HepG2 (cell line): Measurements from ENCODE around the gene JHY. TPM values are rescaled to one million over a fixed set of nuclear protein-coding genes. Genes with fewer than 3 reads are reported as not detected.

ENCODE experiments used
- ATAC-seq: fragments of 200-7000 bp; cut with Tn5 transposase; 3 replicates; pipeline ENCODE4 v1.9.1; 2020; ENCODE audit warnings: mild to moderate bottlenecking, moderate library complexity
- BruUV-seq: library from RNA; stranded (reverse); fragments of 400-500 nt; replicated peaks from 2 replicates; lab custom pipeline; 2021; lab: Mats Ljungman, UMichigan
- CTCF ChIA-PET: fragments of 300-600 bp; formaldehyde crosslinking; extraction: SDS; loops from one replicate; lab custom pipeline; 2021; ENCODE audit warnings: low total read pairs, inconsistent platforms, low intra/inter-chr PET ratio; lab: Yijun Ruan, JAX
- POLR2A ChIA-PET: fragments of 350-600 bp; sonication (Branson Sonifier 250); formaldehyde crosslinking; loops from one replicate; lab custom pipeline; 2020; ENCODE audit warnings: antibody characterized with exemption, inconsistent platforms; lab: Yijun Ruan, JAX
- DNase-seq: peaks from one replicate; pipeline ENCODE4 v3.0.0-alpha.2; 2015; ENCODE audit warnings: low spot score
- FAIRE-seq: peaks from 3 replicates; lab custom pipeline; 2011; peaks lifted over from hg19 to GRCh38; lab: Jason Lieb, UNC
- H2AFZ ChIP-seq: one replicate; pipeline ENCODE4 v1.6.1; 2011; ENCODE audit warnings: low read length, inconsistent platforms
- H3K27ac ChIP-seq: fragments of 300-600 bp; 3 replicates; pipeline ENCODE4 v1.8.0; 2011; ENCODE audit warnings: mixed run types, mild to moderate bottlenecking, mixed read lengths, low read length, inconsistent platforms; ENCODE audit not compliant: insufficient read depth; ENCODE audit errors: extremely low read length
- H3K27me3 ChIP-seq, 2 experiments: fragments of 200-600 bp in 1 of 2; 2 replicates in 1 of 2; 3 replicates in 1 of 2; pipeline versions ENCODE4 v1.6.0 to v1.8.0; 2011; ENCODE audit warnings: low read length in 2 of 2, mild to moderate bottlenecking in 2 of 2, moderate library complexity in 2 of 2, inconsistent platforms in 1 of 2; ENCODE audit not compliant: insufficient read depth in 2 of 2, control insufficient read depth in 1 of 2
- H3K36me3 ChIP-seq, 2 experiments: fragments of 200-600 bp in 1 of 2; replicated peaks in 1 of 2; 2 replicates in 1 of 2; 3 replicates in 1 of 2; pipeline versions ENCODE4 v1.5.1 to v1.8.0; 2011; ENCODE audit warnings: low read length in 2 of 2, inconsistent platforms in 1 of 2; ENCODE audit not compliant: insufficient read depth in 2 of 2, control insufficient read depth in 1 of 2
- H3K4me1 ChIP-seq: 2 replicates; pipeline ENCODE4 v1.5.1; 2012; ENCODE audit warnings: low read length, inconsistent platforms; ENCODE audit not compliant: insufficient read depth
- H3K4me2 ChIP-seq: 2 replicates; pipeline ENCODE4 v1.6.0; 2011; ENCODE audit warnings: low read depth, low read length, inconsistent platforms
- H3K4me3 ChIP-seq, 3 experiments: fragments of 200-600 bp in 1 of 3; sonication (generic), shearing (Covaris generic) in 1 of 3; replicated peaks in 1 of 3; 2 replicates each; pipeline ENCODE4 v1.5.1; 2011 to 2016; ENCODE audit warnings: low read length in 3 of 3, inconsistent platforms in 2 of 3, low read depth in 2 of 3, mild to moderate bottlenecking in 2 of 3, control low read depth in 1 of 3, mixed read lengths in 1 of 3; ENCODE audit not compliant: insufficient read depth in 1 of 3
- H3K79me2 ChIP-seq: one replicate; pipeline ENCODE4 v1.6.1; 2011; ENCODE audit warnings: low read length, inconsistent platforms; ENCODE audit not compliant: insufficient read depth
- H3K9ac ChIP-seq: 2 replicates; pipeline ENCODE4 v1.6.0; 2011; ENCODE audit warnings: mild to moderate bottlenecking, low read depth, low read length, inconsistent platforms; ENCODE audit not compliant: insufficient read depth
- H3K9me3 ChIP-seq: 2 replicates; pipeline ENCODE4 v1.5.1; 2012; ENCODE audit warnings: mild to moderate bottlenecking, low read length
- H4K20me1 ChIP-seq: 2 replicates; pipeline ENCODE4 v1.6.0; 2011; ENCODE audit warnings: inconsistent platforms, mild to moderate bottlenecking, low read length, moderate library complexity; ENCODE audit not compliant: insufficient read depth
- CENPX ChIP-seq: sonication (generic); formaldehyde crosslinking; IDR thresholded peaks from 2 replicates; pipeline ENCODE4 v1.9.0; 2021; ENCODE audit warnings: mild to moderate bottlenecking, missing genetic modification reagents, moderate library complexity
- HIC2 ChIP-seq: sonication (generic); formaldehyde crosslinking; IDR thresholded peaks from 2 replicates; pipeline ENCODE4 v1.9.0; 2022; ENCODE audit warnings: low read depth, missing genetic modification reagents
- KDM6A ChIP-seq: IDR thresholded peaks from 2 replicates; pipeline ENCODE4 v1.6.1; 2016; ENCODE audit warnings: low read depth
- SMC3 ChIP-seq: IDR thresholded peaks from 2 replicates; pipeline ENCODE4 v1.6.1; 2011; ENCODE audit warnings: low read length, improper control_type of control experiment
- STAG1 ChIP-seq: sonication (generic); formaldehyde crosslinking; IDR thresholded peaks from 2 replicates; pipeline ENCODE4 v1.4.0; 2020; ENCODE audit warnings: missing genetic modification reagents
- ZNF234 ChIP-seq: sonication (generic); formaldehyde crosslinking; conservative IDR thresholded peaks from 2 replicates; pipeline ENCODE4 v1.5.1; 2020; ENCODE audit warnings: mild to moderate bottlenecking, missing genetic modification reagents
- ZNF292 ChIP-seq: sonication (generic); formaldehyde crosslinking; IDR thresholded peaks from 2 replicates; pipeline ENCODE4 v1.8.1; 2022; ENCODE audit warnings: mild to moderate bottlenecking, low read depth, missing genetic modification reagents, borderline replicate concordance
- ZNF460 ChIP-seq: sonication (generic); formaldehyde crosslinking; IDR thresholded peaks from 2 replicates; pipeline ENCODE4 v1.5.1; 2020; ENCODE audit warnings: missing genetic modification reagents, mild to moderate bottlenecking, borderline replicate concordance
- ZSCAN22 ChIP-seq: sonication (generic); formaldehyde crosslinking; IDR thresholded peaks from 2 replicates; pipeline ENCODE4 v1.4.0; 2020; ENCODE audit warnings: mild to moderate bottlenecking, missing genetic modification reagents
- WGBS: methylation state at CpG from one replicate; pipeline ENCODE4 v1.1.6; 2017; ENCODE audit warnings: low lambda C conversion rate; 5-methylcytosine and 5-hydroxymethylcytosine counted together
- in situ Hi-C: cut with HindIII; loops from 2 replicates; pipeline ENCODE4 v1.10.0; 2017; ENCODE audit warnings: low pct_unique_long_range_greater_than_20kb; ENCODE audit not compliant: extremely low pct_ligation_motif_present
- intact Hi-C: fragments of 100-400 bp; cut with micrococcal nuclease; formaldehyde crosslinking; loops from one replicate; pipeline ENCODE4 v1.10.0; 2022; ENCODE audit not compliant: unreplicated experiment
- polyA plus RNA-seq, 8 experiments: library from polyadenylated mRNA; depleted of rRNA in 3 of 8; stranded (reverse) in 7 of 8; unstranded in 1 of 8; fragments of >200 nt; fragmentation: Illumina TruSeq in 4 of 8; extraction: Trizol in 4 of 8; gene quantifications; 2 replicates each; pipeline versions ENCODE4 v1.2.1 to v1.2.3, GENCODE V29; 2011 to 2016; ENCODE audit warnings: low read depth in 4 of 8, missing spikeins in 1 of 8, mixed read lengths in 1 of 8; ENCODE audit not compliant: insufficient read depth in 1 of 8
- total RNA-seq, 5 experiments: library from RNA; depleted of rRNA; stranded (reverse); fragments of >200 nt; fragmentation: Illumina TruSeq; extraction: Trizol; gene quantifications; 2 replicates each; pipeline ENCODE4 v1.2.3, GENCODE V29; 2016; ENCODE audit warnings: low read depth in 1 of 5
- TF ChIP-seq, protein P1 (sequence below): sonication (generic); formaldehyde crosslinking; IDR thresholded peaks from 2 replicates; pipeline ENCODE4 v1.8.0; 2022; ENCODE audit warnings: mild to moderate bottlenecking, missing genetic modification reagents, moderate library complexity
- TF ChIP-seq, protein P2 (sequence below): sonication (generic); formaldehyde crosslinking; IDR thresholded peaks from 2 replicates; pipeline ENCODE4 v1.4.0; 2020; ENCODE audit warnings: missing genetic modification reagents, borderline replicate concordance
- TF ChIP-seq, protein P3 (sequence below): sonication (generic); formaldehyde crosslinking; IDR thresholded peaks from 2 replicates; pipeline ENCODE4 v1.9.0; 2022; ENCODE audit warnings: missing genetic modification reagents, mild to moderate bottlenecking, borderline replicate concordance
- TF ChIP-seq, protein P4 (sequence below): IDR thresholded peaks from 2 replicates; pipeline ENCODE4 v1.6.1; 2016; ENCODE audit warnings: low read depth, control low read depth
- TF ChIP-seq, protein P5 (sequence below): IDR thresholded peaks from 2 replicates; pipeline ENCODE4 v1.6.1; 2018; ENCODE audit warnings: missing genetic modification reagents

The JHY gene
- total and polyA plus RNA-seq, 2 of the 13 experiments (the other 11 are each of a cell fraction or from before 2014, with no cell fraction given): not detected

GRCh38 chr11:122863704-122864326 lies 18.7 kb upstream of the JHY start:
- BruUV-seq: no TSS peak
- in situ Hi-C loops: loop anchor here (10.0 kb wide), 1 partner anchor 161 kb away; no protein-coding TSS in a partner anchor
- DNase-seq (no peak), ATAC-seq (no peak), FAIRE-seq (peak; percentile 46)
- no peaks in the 10 kb centered on the region for H3K36me3 ChIP-seq
- intact Hi-C loops: loop anchor here (1.0 kb wide), 2 partner anchors 159 to 190 kb away; no protein-coding TSS in a partner anchor
- H3K9ac ChIP-seq: no peak overlapping the region
- no peaks in the 10 kb centered on the region for H3K9me3 ChIP-seq
- whole genome bisulfite sequencing: 6% methylated on average over 7 of the region's 7 CpGs
- peaks cover 0 to 3% of the 10 kb centered on the region in 2 experiments; a peak in 1 of 5 replicates for H3K27me3 ChIP-seq
- H3K4me1 ChIP-seq: no peaks in the 10 kb centered on the region
- POLR2A ChIA-PET: interaction anchor here (0.8 kb wide), 1 partner anchor 198 kb away, joined by 3 read pairs; the partner anchor contains the start of gene HSPA8
- H4K20me1 ChIP-seq: no peaks in the 10 kb centered on the region
- no peak overlapping the region for H3K4me2 ChIP-seq
- H3K4me3 ChIP-seq: no peak overlapping the region
- H2AFZ ChIP-seq: no peak overlapping the region
- no peak overlapping the region for H3K27ac ChIP-seq
- CTCF ChIA-PET: interaction anchor here (1.1 to 1.6 kb wide), 2 partner anchors 159 to 190 kb away, joined by 3 to 13 read pairs; no protein-coding TSS in a partner anchor
- H3K79me2 ChIP-seq: no peaks in the 10 kb centered on the region
- no peak for TF ChIP-seq ZNF234 (CRISPR knock-in tag)
- TF ChIP-seq, protein P1, sequence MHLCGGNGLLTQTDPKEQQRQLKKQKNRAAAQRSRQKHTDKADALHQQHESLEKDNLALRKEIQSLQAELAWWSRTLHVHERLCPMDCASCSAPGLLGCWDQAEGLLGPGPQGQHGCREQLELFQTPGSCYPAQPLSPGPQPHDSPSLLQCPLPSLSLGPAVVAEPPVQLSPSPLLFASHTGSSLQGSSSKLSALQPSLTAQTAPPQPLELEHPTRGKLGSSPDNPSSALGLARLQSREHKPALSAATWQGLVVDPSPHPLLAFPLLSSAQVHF (CRISPR knock-in tag): no peak
- TF ChIP-seq ZNF460: no peak
- TF ChIP-seq CENPX (CRISPR knock-in tag): no peak
- TF ChIP-seq KDM6A (CRISPR knock-in tag): no peak
- TF ChIP-seq, protein P2, sequence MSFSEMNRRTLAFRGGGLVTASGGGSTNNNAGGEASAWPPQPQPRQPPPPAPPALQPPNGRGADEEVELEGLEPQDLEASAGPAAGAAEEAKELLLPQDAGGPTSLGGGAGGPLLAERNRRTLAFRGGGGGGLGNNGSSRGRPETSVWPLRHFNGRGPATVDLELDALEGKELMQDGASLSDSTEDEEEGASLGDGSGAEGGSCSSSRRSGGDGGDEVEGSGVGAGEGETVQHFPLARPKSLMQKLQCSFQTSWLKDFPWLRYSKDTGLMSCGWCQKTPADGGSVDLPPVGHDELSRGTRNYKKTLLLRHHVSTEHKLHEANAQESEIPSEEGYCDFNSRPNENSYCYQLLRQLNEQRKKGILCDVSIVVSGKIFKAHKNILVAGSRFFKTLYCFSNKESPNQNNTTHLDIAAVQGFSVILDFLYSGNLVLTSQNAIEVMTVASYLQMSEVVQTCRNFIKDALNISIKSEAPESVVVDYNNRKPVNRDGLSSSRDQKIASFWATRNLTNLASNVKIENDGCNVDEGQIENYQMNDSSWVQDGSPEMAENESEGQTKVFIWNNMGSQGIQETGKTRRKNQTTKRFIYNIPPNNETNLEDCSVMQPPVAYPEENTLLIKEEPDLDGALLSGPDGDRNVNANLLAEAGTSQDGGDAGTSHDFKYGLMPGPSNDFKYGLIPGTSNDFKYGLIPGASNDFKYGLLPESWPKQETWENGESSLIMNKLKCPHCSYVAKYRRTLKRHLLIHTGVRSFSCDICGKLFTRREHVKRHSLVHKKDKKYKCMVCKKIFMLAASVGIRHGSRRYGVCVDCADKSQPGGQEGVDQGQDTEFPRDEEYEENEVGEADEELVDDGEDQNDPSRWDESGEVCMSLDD (CRISPR knock-in tag): no peak
- no peak for TF ChIP-seq HIC2
- TF ChIP-seq, protein P3, sequence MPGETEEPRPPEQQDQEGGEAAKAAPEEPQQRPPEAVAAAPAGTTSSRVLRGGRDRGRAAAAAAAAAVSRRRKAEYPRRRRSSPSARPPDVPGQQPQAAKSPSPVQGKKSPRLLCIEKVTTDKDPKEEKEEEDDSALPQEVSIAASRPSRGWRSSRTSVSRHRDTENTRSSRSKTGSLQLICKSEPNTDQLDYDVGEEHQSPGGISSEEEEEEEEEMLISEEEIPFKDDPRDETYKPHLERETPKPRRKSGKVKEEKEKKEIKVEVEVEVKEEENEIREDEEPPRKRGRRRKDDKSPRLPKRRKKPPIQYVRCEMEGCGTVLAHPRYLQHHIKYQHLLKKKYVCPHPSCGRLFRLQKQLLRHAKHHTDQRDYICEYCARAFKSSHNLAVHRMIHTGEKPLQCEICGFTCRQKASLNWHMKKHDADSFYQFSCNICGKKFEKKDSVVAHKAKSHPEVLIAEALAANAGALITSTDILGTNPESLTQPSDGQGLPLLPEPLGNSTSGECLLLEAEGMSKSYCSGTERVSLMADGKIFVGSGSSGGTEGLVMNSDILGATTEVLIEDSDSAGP (CRISPR knock-in tag): no peak
- peak; percentile 49 for TF ChIP-seq SMC3
- no peak for TF ChIP-seq ZNF292
- TF ChIP-seq, protein P4, sequence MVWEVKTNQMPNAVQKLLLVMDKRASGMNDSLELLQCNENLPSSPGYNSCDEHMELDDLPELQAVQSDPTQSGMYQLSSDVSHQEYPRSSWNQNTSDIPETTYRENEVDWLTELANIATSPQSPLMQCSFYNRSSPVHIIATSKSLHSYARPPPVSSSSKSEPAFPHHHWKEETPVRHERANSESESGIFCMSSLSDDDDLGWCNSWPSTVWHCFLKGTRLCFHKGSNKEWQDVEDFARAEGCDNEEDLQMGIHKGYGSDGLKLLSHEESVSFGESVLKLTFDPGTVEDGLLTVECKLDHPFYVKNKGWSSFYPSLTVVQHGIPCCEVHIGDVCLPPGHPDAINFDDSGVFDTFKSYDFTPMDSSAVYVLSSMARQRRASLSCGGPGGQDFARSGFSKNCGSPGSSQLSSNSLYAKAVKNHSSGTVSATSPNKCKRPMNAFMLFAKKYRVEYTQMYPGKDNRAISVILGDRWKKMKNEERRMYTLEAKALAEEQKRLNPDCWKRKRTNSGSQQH (CRISPR knock-in tag): no peak
- TF ChIP-seq, protein P5, sequence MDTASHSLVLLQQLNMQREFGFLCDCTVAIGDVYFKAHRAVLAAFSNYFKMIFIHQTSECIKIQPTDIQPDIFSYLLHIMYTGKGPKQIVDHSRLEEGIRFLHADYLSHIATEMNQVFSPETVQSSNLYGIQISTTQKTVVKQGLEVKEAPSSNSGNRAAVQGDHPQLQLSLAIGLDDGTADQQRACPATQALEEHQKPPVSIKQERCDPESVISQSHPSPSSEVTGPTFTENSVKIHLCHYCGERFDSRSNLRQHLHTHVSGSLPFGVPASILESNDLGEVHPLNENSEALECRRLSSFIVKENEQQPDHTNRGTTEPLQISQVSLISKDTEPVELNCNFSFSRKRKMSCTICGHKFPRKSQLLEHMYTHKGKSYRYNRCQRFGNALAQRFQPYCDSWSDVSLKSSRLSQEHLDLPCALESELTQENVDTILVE (CRISPR knock-in tag): no peak
- TF ChIP-seq ZSCAN22 (CRISPR knock-in tag): no peak
- TF ChIP-seq STAG1: peak; percentile 55
